Fibroblast of pulmonary artery (primary cell): ENCODE results near the gene TGFB3.
"Not testable (repeated sequence)": the region's sequence is repeated elsewhere in the genome, so short reads cannot be mapped to it uniquely, and the experiment has no call there.

Experiments
- DNase-seq: peaks from one replicate; pipeline ENCODE4 v3.0.0-alpha.2; 2010; ENCODE audit warnings: low read depth
- H3K4me3 ChIP-seq: replicated peaks from 2 replicates; pipeline ENCODE4 v1.5.1; 2011; ENCODE audit warnings: low read depth, mild to moderate bottlenecking, control low read depth, low read length, moderate library complexity
- TF ChIP-seq, protein P1 (sequence below): IDR thresholded peaks from 2 replicates; pipeline ENCODE4 v1.5.1; 2011; ENCODE audit warnings: mild to moderate bottlenecking, control low read depth, low read length, inconsistent platforms; ENCODE audit errors: missing control alignments

Gene TGFB3

DNA sequence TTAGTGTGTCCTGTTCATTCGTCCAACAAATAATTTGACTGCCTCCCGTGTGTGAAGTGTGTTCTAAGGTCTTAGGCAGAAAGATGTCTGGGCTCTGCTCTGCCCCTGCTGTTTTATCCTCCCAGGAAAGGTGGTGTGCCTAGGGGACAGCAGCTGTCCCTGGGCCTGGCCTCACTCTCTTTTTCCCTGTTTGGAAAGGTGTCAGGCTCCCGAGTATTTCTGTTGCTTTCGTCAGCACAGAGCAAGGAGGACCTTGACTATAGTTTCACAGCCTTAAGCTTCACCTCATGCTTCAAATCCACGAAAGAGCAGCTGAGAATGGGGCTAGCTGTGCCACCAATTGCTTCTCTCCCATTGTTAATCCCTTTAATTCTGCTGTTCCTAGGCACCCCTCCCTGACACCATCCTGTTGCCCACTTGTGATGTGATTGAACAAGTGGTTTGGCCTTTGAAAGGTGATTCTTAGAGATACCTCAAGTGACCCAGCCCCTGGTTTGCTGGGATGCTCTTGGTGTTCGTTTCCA, 54.2 kb downstream of the TGFB3 start:
- DNase-seq: no peak
- TF ChIP-seq, protein P1, sequence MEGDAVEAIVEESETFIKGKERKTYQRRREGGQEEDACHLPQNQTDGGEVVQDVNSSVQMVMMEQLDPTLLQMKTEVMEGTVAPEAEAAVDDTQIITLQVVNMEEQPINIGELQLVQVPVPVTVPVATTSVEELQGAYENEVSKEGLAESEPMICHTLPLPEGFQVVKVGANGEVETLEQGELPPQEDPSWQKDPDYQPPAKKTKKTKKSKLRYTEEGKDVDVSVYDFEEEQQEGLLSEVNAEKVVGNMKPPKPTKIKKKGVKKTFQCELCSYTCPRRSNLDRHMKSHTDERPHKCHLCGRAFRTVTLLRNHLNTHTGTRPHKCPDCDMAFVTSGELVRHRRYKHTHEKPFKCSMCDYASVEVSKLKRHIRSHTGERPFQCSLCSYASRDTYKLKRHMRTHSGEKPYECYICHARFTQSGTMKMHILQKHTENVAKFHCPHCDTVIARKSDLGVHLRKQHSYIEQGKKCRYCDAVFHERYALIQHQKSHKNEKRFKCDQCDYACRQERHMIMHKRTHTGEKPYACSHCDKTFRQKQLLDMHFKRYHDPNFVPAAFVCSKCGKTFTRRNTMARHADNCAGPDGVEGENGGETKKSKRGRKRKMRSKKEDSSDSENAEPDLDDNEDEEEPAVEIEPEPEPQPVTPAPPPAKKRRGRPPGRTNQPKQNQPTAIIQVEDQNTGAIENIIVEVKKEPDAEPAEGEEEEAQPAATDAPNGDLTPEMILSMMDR: no peak
- H3K4me3 ChIP-seq: no peak overlapping the region

DNA sequence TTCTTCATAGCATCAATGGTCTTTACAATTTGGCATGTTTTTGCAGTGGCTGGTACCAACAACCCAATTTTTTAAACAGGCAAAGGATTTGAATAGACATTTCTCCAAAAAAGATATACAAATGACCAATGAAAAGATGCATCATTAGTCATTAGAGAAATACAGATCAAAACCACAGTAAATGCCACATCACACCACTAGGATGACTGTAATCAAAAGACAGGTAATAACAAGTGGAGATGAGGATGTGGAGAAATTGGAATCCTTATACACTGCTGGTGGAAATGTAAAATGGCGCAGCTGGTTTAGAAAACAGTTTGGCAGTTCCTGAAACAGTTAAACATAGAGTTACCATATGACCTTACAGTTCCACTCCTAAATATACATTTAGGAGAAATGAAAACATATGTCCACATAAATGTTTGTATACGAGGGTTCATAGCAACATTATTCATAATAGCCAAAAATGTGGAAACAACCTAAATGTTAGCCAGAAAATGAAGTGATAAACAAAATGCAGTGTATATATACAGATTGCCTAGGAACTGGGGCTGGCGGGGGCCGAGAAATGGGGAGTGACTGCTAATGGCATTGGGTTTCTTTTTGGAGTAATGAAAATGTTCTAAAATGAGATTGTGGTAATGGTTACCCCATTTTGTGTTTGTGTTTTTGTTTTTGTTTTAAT, 55.2 kb downstream of the TGFB3 start:
- DNase-seq: no peak
- H3K4me3 ChIP-seq: no peak overlapping the region
- TF ChIP-seq, protein P1: no peak

DNA sequence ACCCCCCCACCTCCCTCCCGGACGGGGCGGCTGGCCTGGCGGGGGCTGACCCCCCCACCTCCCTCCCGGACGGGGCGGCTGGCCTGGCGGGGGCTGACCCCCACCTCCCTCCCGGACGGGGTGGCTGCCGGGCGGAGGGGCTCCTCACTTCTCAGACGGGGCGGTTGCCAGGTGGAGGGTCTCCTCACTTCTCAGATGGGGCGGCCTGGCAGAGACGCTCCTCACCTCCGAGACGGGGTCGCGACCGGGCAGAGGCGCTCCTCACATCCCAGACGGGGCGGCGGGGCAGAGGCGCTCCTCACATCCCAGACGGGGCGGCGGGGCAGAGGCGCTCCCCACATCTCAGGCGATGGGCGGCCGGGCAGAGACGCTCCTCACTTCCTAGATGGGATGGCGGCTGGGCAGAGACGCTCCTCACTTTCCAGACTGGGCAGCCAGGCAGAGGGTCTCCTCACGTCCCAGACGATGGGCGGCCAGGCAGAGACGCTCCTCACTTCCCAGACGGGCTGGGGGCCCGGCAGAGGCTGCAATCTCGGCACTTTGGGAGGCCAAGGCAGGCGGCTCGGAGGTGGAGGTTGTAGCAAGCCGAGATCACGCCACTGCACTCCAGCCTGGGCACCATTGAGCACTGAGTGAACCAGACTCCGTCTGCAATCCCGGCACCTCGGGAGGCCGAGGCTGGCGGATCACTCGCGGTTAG, 56.5 kb downstream of the TGFB3 start:
- DNase-seq, H3K4me3 ChIP-seq: not testable (repeated sequence)

DNA sequence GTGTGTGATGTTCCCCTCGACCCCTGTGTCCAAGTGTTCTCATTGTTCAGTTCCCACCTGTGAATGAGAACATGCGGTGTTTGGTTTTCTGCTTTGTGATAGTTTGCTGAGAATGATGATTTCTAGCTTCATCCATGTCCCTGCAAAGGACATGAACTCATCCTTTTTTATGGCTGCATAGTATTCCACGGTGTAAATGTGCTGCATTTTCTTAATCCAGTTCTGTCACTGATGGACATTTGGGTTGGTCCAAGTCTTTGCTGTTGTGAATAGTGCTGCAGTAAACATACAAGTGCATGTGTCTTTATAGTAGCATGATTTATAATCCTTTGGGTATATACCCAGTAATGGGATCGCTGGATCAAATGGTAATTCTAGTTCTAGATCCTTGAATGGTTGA, 61.4 kb downstream of the TGFB3 start:
- not testable (repeated sequence) for H3K4me3 ChIP-seq, DNase-seq

DNA sequence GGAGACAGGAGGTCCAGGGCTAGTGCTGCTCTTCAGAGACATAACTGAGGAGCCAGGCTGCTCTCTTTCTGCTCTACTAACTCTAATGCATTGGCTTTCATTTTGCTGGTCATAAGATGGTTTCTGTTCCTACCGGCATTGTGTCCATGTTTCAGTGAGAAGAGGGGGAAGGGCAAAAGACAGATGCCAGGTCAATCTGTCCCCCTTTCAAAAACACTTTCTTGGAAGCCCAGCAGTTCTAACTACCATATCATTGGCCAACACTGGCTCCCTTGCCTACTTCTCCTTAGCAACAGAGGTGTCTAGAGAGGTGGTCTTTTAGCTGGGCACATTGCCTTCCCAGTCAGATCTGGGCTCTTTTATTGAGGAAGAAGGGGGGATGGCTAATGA, 63.9 kb downstream of the TGFB3 start:
- no peak overlapping the region for H3K4me3 ChIP-seq

DNA sequence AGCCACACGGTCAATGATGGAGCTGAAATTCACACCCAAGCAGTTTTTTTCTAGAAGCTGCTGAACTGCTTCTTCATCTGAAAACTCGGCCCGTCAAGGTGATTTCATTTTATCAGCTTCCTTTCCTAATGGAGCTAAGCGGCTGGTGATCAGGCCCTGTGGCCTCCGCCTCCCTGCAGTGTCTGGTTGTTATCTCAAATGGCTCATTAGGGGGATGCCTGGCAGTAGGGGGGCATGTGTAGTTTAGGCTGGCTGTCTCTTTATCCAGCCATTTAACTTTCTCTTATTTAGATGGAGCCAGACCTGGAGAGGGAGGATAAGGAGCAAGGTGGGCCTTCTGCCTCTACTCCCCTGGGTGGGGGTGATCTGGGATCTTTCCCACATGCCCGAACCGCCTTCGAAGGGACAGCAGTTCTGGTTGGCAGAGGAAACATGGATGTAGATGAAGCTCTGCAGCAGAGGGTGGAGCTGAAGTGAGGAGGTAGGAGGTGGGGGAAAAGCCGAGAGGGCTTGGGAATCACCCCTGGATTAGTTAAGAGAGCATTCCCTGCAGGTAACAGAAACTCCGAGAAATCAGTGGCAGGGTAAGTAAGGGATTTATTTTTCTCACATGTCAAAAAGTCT, 64.4 kb downstream of the TGFB3 start:
- TF ChIP-seq, protein P1: no peak
- no peak overlapping the region for H3K4me3 ChIP-seq
- no peak for DNase-seq

More for the DNA sequence above, 63.9 kb downstream of the TGFB3 start:
- DNase-seq: no peak
- TF ChIP-seq, protein P1: no peak

DNA sequence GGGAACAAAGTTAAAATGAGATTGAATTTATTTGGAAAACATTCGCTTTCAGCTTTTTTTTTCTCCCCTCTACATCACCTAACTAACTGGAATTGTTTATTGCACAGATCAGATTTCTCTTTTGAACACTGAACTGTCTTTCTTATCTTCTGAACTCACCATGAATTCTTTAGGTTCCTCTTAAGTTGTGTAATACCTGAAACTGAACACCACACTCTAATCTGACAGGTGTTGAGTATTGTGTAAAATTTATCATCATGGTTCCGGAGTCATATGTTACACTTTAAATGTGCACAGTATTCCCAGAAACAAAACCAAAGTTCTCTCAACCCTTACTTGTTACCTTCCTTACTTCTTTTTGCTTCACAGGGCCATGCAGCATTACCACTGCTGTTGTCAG, 66.8 kb downstream of the TGFB3 start:
- no peak for DNase-seq
- TF ChIP-seq, protein P1: no peak
- no peak overlapping the region for H3K4me3 ChIP-seq
